AG10803 (cell line): Measurements from ENCODE around the gene NR1H4.
"Not testable (repeated sequence)": the region's sequence is repeated elsewhere in the genome, so short reads cannot be mapped to it uniquely, and the experiment has no call there.

Source experiments
- DNase-seq: peaks from one replicate; pipeline ENCODE4 v3.0.0; 2010; ENCODE audit warnings: low read depth
- H3K4me3 ChIP-seq: 2 replicates; pipeline ENCODE4 v1.5.1; 2011; ENCODE audit warnings: mild to moderate bottlenecking, low read length, control low read depth
- TF ChIP-seq, protein P1 (sequence below): conservative IDR thresholded peaks from 2 replicates; pipeline ENCODE4 v1.5.1; 2011; ENCODE audit warnings: mild to moderate bottlenecking, low read length, control low read depth, inconsistent platforms

The NR1H4 gene

DNA sequence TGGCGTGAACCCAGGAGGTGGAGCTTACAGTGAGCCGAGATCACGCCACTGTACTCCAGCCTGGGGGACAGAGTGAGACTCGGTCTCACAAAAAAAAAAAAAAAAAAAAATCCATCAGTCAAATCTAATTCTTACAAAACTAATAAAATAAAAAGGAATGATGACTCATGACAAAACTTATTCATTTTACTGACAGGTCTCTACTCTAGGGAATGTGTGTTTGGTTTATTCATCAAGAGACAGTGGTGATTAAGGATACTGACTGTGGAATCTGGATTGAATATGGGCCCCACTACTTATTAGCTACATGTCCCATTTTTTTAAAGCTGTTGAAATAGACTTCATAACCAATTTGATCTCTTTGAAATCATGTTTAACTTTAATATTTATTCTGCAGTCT, 70.5 kb downstream of the NR1H4 start:
- TF ChIP-seq, protein P1, sequence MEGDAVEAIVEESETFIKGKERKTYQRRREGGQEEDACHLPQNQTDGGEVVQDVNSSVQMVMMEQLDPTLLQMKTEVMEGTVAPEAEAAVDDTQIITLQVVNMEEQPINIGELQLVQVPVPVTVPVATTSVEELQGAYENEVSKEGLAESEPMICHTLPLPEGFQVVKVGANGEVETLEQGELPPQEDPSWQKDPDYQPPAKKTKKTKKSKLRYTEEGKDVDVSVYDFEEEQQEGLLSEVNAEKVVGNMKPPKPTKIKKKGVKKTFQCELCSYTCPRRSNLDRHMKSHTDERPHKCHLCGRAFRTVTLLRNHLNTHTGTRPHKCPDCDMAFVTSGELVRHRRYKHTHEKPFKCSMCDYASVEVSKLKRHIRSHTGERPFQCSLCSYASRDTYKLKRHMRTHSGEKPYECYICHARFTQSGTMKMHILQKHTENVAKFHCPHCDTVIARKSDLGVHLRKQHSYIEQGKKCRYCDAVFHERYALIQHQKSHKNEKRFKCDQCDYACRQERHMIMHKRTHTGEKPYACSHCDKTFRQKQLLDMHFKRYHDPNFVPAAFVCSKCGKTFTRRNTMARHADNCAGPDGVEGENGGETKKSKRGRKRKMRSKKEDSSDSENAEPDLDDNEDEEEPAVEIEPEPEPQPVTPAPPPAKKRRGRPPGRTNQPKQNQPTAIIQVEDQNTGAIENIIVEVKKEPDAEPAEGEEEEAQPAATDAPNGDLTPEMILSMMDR: no peak
- no peak for DNase-seq
- H3K4me3 ChIP-seq: no peak overlapping the region

DNA sequence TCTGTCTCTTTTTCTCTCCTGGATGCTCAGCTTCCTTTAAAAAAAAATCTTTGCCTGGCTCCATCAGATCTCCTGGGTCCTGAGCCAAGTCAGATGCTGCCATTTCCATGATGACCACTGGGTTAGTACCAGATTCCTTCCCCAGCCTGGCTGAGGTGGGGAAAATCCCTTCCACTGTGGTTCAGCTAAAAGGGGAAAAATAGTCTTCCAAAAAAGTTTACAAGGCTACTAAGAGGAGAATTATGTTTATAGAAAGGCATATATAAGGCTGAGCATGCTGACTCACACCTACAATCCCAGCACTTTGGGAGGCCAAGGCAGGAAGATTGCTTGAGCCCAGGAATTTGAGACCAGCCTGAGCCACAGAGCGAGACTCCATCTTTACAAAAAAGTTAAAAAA, 71.4 kb downstream of the NR1H4 start:
- TF ChIP-seq, protein P1: no peak
- no peak for DNase-seq
- no peak overlapping the region for H3K4me3 ChIP-seq

DNA sequence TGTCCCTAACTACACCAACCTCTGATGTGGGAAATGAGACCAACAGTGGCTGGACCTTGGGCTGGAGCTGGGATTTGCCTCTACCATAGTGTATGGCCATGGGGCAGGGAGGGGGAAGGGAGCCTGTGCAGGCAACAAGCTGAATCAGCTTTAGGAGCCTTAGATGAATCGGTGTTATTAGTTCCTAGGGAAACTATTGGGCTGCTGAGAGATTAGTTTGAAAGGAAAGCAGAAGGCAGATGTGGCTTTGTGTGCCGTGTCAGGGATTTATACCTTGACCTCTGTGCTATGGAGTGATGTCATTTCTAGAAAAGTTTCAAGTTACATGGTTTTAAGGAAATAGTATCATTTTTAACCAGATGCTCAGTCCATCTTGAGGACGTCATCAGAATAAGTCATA, 80.3 kb downstream of the NR1H4 start:
- DNase-seq: no peak
- TF ChIP-seq, protein P1: no peak
- H3K4me3 ChIP-seq: no peak overlapping the region

DNA sequence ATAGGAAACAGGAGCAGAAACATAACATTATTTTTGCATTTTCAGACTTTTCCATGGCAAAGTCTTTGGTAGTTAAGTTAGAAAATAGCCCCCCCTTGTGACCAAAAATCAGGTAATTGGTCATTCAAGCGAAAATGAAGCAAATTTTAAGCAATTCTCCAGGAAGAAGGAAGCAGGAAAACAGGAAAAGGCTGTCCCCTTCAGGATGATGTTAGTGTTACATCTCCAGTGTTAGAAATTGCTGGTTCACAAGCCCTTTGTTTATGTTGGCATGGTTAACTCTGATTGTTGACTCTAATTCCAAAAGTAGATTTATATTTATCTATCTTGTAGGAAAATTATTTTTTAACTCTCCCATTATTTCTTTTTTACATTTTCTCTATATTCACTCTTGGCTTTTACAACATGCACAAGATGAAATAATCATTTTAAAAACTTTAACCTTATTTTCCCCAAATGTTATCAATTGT, 81.0 kb downstream of the NR1H4 start:
- H3K4me3 ChIP-seq: no peak overlapping the region
- peak; percentile 86 for DNase-seq
- TF ChIP-seq, protein P1: peak; percentile 96

DNA sequence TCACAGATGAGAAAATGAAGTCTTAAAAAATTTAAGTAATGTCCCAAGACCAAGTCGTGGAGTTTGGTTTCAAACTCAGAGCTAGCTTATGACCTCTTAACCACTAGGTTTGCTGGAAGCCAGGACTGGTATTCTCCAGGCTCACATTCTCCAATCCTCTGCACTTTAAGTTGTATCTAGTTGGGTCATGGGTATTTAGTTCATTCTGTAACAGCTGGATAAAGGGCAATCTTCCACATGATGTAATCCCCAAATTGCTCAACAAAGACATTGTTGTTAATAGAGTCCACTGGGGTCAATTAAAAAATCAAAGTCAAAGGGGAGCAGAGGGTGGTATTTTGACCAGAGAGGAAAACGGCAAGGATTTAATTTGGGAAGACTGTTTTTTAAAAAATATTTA, 82.1 kb downstream of the NR1H4 start:
- peak; percentile 55 for DNase-seq
- TF ChIP-seq, protein P1: no peak
- no peak overlapping the region for H3K4me3 ChIP-seq

DNA sequence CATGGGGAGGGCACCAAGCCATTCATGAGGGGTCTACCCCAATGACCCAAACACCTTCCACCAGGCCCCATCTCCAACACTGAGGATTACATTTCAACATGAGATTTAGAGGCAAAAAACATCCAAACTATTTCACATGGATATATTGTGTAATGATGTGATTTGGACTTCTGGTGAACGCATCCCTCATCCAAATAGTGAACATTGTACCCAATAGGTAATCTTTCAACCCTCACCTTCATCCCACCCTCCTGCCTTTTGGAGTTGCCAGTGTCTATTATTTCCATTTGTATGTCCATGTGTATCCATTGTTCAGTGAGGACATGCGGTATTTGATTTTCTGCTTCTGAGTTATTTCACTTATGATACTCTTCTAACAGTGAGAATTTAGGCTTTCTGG, 83.7 kb downstream of the NR1H4 start:
- TF ChIP-seq, protein P1: no peak
- DNase-seq: no peak
- no peak overlapping the region for H3K4me3 ChIP-seq

DNA sequence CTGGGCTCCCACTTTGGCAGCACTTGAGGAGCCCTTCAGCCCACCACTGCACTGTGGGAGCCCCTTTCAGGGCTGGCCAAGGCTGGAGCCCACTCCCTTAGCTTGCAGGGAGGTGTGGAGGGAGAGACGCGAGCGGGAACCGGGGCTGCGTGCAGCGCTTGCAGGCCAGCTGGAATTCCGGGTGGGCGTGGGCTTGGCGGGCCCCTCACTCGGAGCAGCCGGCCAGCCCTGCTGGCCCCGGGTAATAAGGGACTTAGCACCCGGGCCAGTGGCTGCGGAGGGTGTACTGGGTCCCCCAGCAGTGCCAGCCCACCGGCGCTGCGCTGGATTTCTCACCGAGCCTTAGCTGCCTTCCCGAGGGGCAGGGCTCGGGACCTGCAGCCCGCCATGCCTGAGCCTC, 85.6 kb downstream of the NR1H4 start:
- DNase-seq, H3K4me3 ChIP-seq: not testable (repeated sequence)

DNA sequence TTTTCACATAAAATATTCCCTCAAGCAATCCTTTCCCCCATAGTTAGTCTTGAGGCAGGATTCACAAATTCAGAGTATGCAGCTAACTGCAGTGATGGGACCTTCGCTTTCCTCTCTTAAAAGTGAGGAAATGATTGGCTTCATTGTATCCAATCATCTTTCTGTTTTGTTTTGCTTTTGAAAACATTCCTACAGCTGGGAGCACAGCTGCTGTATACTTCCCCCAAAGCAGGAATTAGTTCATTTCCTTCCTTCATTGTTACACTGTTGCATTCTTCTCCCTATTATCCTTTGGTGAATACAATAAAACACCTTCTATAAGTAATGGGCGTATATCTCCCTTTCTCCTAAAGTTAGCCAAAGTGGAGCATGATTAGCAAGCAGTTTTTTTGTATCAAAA, 90.4 kb downstream of the NR1H4 start:
- TF ChIP-seq, protein P1: no peak
- no peak for DNase-seq
- H3K4me3 ChIP-seq: no peak overlapping the region
